NT2/D1 (cell line): ENCODE measurements around the gene SPIRE1.

Experiments
- DNase-seq: peaks from one replicate; pipeline ENCODE4 v3.0.0-alpha.2; 2011; ENCODE audit warnings: low read depth, low spot score
- H3K27me3 ChIP-seq: 2 replicates; pipeline ENCODE4 v1.6.0; 2011; ENCODE audit warnings: mild to moderate bottlenecking; ENCODE audit not compliant: insufficient read length, insufficient read depth
- H3K36me3 ChIP-seq: 2 replicates; pipeline ENCODE4 v1.6.1; 2011; ENCODE audit warnings: mild to moderate bottlenecking, low read length, mixed read lengths; ENCODE audit not compliant: insufficient read depth, insufficient read length
- H3K4me1 ChIP-seq: 2 replicates; pipeline ENCODE4 v1.5.1; 2011; ENCODE audit not compliant: insufficient read depth, insufficient read length
- H3K4me3 ChIP-seq: 2 replicates; pipeline ENCODE4 v1.5.1; 2011; ENCODE audit warnings: low read depth; ENCODE audit not compliant: insufficient read length
- H3K9ac ChIP-seq: 2 replicates; pipeline ENCODE4 v1.6.0; 2011; ENCODE audit warnings: low read depth; ENCODE audit not compliant: insufficient read length
- H3K9me3 ChIP-seq: 2 replicates; pipeline ENCODE4 v1.5.1; 2011; ENCODE audit warnings: mild to moderate bottlenecking, low read length; ENCODE audit not compliant: insufficient read depth
- SUZ12 ChIP-seq: IDR thresholded peaks from 2 replicates; pipeline ENCODE4 v1.6.1; 2011; ENCODE audit not compliant: insufficient read length, insufficient read depth; ENCODE audit errors: extremely low read depth
- YY1 ChIP-seq: IDR thresholded peaks from 2 replicates; pipeline ENCODE4 v1.6.1; 2011; ENCODE audit not compliant: insufficient read length, insufficient read depth
- ZNF274 ChIP-seq: IDR thresholded peaks from 2 replicates; pipeline ENCODE4 v1.6.1; 2011; ENCODE audit warnings: mild to moderate bottlenecking, low read depth, low read length

Gene SPIRE1

DNA sequence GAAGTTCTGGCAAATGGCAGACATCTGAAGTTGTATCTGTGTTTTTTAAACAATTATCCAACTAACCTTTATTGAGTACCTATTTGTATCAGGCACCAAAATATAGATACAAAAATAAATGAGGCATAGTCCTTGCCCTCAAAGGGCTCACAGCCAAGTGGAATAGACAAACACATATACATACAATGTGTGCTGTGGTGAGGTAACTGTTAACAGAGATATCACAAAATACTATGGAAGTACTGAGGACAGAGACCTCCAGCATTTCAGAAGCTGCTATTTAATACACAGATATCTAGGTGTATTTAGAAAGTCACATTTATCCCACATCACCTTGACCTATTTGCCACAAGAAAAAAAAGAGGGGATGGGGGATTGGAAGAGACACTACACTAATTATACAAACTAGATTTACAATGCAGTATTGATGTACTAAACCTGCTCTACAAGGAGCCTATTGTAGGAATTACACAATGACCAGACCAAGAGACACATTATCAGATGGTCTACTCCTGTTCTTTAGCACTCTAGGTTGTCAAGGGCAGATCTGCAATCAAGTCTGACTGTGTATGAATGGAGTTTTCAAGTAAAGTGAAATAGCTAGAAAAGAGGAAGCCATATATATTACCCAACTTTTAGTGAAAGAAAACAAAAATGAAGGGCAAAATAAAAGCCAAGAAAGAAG is 62.2 kb downstream of the SPIRE1 start:
- no peak overlapping the region for H3K9ac ChIP-seq
- H3K27me3 ChIP-seq, result no peaks in the 10 kb centered on the region
- no peaks in the 10 kb centered on the region for H3K36me3 ChIP-seq
- DNase-seq, result no peak
- H3K9me3 ChIP-seq, result no peaks in the 10 kb centered on the region
- TF ChIP-seq SUZ12 (no peak), ZNF274 (no peak), YY1 (no peak)
- H3K4me1 ChIP-seq, result no peaks in the 10 kb centered on the region
- no peak overlapping the region for H3K4me3 ChIP-seq

DNA sequence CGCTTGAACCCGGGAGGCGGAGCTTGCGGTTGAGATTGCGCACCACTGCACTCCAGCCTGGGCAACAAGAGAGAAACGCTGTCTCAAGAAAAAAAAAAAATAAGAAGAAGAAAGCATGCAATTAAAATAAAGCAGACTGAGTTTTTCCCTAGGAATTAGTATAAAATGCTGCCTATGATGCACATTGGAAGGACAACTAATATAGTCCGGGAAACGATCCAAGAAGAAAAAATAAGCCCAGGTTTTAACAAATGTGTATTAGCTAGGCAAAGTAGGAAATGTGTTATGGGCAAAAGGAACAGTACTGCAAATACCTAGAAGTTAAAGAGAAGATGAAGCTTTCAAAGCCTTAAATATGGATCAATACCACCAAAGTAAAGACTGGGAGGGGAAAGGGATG is 64.0 kb downstream of the SPIRE1 start:
- no peak overlapping the region for H3K4me3 ChIP-seq
- no peak for DNase-seq
- H3K9ac ChIP-seq, result no peak overlapping the region
- H3K27me3 ChIP-seq, result no peaks in the 10 kb centered on the region
- no peaks in the 10 kb centered on the region for H3K4me1 ChIP-seq
- no peaks in the 10 kb centered on the region for H3K36me3 ChIP-seq
- TF ChIP-seq SUZ12 (no peak), YY1 (no peak), ZNF274 (no peak)
- no peaks in the 10 kb centered on the region for H3K9me3 ChIP-seq

DNA sequence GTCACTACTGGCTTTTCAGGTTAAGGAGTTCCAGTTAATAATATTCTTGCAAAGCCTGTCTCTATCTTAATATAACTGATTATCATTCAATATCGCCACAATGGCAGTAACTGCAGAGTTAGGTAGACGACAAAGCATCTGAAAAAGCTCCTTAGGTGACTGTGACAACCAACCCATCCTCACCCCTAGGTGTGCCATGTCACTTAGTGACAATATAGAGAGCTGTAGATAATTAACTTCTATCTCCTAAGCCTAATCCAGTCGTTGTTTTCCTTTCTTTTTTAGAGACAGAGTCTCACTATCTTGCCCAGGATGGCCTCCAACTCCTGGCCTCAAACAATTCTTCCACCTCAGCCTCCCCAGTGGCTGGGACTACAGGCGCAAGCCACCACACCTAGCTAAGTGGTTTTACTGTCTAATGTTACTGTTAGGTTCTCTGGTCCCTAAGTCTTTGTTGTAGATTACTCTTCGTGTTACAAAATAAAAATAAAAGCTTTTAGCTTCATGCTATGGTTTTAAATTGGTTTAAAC is 65.2 kb downstream of the SPIRE1 start:
- H3K9me3 ChIP-seq, result no peaks in the 10 kb centered on the region
- H3K4me1 ChIP-seq, result no peaks in the 10 kb centered on the region
- H3K36me3 ChIP-seq, result no peaks in the 10 kb centered on the region
- no peak for TF ChIP-seq YY1
- TF ChIP-seq ZNF274, result no peak
- TF ChIP-seq SUZ12, result no peak
- no peak for DNase-seq
- H3K9ac ChIP-seq, result no peak overlapping the region
- no peaks in the 10 kb centered on the region for H3K27me3 ChIP-seq
- no peak overlapping the region for H3K4me3 ChIP-seq

DNA sequence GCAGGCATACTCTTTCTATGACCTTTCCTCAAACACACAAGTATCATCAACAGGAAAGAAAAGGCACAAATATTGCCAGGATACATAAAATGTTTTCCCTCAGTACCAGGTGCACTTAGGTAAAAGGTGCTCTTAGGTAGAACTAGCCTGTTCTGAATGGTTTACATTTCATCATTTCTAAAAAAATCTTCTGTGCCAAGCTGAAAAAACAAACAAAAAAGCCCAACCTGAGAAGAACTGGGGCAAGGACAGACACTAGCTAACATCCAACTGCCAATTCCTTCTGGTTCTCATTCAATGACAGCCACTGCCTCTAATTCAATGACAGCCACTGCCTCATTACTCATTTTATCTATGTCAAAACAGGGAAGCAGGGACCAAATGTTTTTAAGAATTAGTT is 68.5 kb downstream of the SPIRE1 start:
- no peak overlapping the region for H3K9ac ChIP-seq
- H3K4me3 ChIP-seq, result no peak overlapping the region
- TF ChIP-seq YY1 (no peak), SUZ12 (no peak), ZNF274 (no peak)
- no peaks in the 10 kb centered on the region for H3K9me3 ChIP-seq
- H3K4me1 ChIP-seq, result no peaks in the 10 kb centered on the region
- DNase-seq, result no peak
- no peaks in the 10 kb centered on the region for H3K36me3 ChIP-seq
- H3K27me3 ChIP-seq, result no peaks in the 10 kb centered on the region

DNA sequence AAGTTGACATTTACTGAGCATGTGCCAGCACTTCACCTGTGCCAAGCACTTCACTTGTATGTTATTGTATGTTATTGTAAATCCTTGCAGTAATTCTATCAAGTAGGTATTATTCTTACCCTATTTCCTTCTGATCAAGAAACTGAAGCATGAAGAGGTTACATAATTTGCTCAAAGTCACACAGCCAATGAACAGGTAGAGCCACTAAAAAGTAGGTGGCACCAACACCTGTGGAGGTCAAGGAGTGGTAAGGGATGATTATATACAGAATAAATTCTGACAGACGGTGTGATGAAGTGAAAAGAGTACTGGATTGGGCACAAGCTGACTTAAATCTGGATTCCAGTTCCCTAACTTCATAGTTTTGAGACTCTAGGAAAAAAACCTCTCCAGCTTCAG is 71.0 kb downstream of the SPIRE1 start:
- H3K9ac ChIP-seq, result no peak overlapping the region
- TF ChIP-seq YY1, result no peak
- no peak for TF ChIP-seq ZNF274
- TF ChIP-seq SUZ12, result no peak
- H3K4me3 ChIP-seq, result no peak overlapping the region
- no peaks in the 10 kb centered on the region for H3K27me3 ChIP-seq
- no peaks in the 10 kb centered on the region for H3K4me1 ChIP-seq
- DNase-seq, result no peak
- H3K36me3 ChIP-seq, result no peaks in the 10 kb centered on the region
- no peaks in the 10 kb centered on the region for H3K9me3 ChIP-seq

DNA sequence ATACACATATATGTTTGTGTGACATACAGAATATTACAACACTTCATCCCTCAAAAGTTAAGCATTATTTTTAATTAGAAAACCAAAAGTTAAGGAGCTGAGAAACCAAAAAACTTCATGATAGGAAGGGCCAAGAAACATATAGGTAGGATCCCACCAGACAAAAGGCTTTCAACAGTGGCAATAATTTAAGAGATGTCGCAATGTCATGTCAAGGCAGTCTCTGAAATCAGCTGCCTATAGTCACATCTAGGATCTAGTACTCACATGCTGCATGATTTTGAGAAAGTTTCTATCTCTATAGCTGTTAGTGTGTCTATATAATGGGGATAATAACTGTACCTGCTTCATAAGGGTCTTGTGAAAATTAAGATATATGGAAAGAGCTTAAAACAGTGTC is 72.7 kb downstream of the SPIRE1 start:
- Histone ChIP-seq H3K9me3 (no peaks in the 10 kb centered on the region), H3K36me3 (no peaks in the 10 kb centered on the region), H3K9ac (no peak overlapping the region), H3K4me1 (no peaks in the 10 kb centered on the region), H3K27me3 (no peaks in the 10 kb centered on the region), H3K4me3 (no peak overlapping the region)
- no peak for DNase-seq
- no peak for TF ChIP-seq ZNF274
- TF ChIP-seq SUZ12, result no peak
- no peak for TF ChIP-seq YY1

DNA sequence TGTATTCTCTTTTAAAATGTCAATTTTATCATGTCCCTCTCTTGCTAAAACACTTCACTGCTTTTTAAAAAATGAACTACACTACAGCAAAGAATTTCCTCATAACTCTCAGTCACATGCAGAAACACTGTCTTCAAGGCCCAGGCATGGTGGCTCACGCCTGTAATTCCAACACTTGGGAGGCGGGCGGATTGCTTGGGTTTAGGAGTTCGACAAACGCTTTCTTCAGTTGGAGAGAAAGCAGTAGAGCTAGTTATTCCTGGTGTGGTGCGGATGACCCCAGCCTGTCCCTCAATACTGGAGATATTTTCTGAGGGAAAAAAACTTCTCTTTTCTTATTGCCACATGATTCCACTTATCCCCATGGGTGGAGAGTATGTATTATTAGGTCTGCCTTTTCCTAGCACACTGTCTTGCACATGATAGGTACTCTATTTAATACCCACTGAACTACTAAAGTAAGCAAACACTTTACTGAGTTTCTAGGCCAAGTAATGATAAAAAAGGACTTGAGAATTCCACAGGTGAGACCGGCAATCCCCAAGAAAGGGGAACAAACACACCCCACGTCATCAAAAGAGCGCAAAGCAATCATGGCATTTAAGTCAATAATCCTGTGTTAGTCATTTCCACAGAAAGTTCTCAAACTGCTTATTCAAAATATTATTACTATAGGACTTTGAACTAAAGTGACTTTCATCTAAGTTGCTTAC is 77.1 kb downstream of the SPIRE1 start:
- no peak for DNase-seq
- Histone ChIP-seq H3K4me3 (no peak overlapping the region), H3K9me3 (no peaks in the 10 kb centered on the region)

More for the DNA sequence above, 77.1 kb downstream of the SPIRE1 start:
- Histone ChIP-seq H3K36me3 (no peaks in the 10 kb centered on the region), H3K9ac (no peak overlapping the region), H3K27me3 (no peaks in the 10 kb centered on the region), H3K4me1 (no peaks in the 10 kb centered on the region)
- TF ChIP-seq SUZ12 (no peak), ZNF274 (no peak), YY1 (no peak)
